ENCODE data around the gene SYTL3. TPM values are rescaled to one million over a fixed set of nuclear protein-coding genes. Genes with fewer than 3 reads are reported as not detected.

Gene SYTL3
- total and polyA plus RNA-seq, 9 of the 15 experiments (the other 6 are each of a cell fraction or from before 2014, with no cell fraction given), result 0.04 to 0.46 (median 0.17) TPM; not detected in 1

DNA sequence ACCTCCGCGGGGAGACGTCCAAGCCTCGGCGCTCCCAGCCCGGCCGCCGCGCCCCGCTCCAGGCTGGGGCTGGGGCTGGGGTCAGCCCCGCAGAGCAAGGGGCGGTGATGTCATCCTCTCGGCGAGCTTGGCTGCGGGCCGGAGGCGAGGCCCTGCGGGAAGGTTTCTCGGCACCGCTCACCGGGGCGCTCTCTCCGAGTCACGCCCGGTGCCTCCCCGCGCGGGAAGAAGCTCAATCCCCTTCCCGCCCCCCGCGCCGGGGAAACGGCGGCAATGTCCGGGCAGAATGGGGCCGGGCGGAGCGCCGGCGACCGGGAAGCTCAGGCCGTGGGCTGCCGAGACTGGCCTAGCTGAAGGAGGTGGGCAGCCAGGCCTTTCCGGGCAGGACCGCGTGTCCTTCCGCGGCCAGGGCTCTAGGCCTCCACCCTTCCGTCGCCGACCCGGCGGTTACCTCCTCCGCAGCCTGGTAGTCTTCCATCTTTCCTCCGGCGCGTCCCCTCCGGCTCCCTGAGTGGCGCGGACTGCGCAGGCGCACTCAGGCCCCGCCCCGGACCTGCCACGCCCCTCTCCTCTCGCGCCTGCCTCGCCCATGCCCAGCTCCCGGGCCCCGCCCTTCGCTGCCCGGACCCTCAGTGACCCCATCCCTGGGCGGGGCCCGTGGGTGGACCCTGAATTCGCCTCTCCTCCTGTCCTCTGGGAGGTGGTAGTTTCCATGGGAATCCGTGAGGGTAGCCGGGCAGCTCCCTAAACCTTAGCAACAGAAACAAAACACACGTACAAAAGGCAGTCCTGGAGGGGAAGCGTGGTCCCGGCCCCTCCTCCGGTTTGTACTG, 5.4 kb upstream of the SYTL3 start, which contains the start of gene DYNLT1 (continued):
- peak; percentile 84 for TF ChIP-seq RB1 (IDR thresholded peaks at IDR 0.05; ENCODE audit: low read depth)
- no peak for TF ChIP-seq HDAC8 (tag; IDR thresholded peaks at IDR 0.05)
- no peak for TF ChIP-seq NR4A1 (CRISPR knock-in tag; IDR thresholded peaks at IDR 0.05)
- TF ChIP-seq NR4A1 (tag; IDR thresholded peaks at IDR 0.05), result 0 out of 2 replicates have a peak, but pooled peaks have one; percentile 72
- peak; percentile 71 to 87; a peak in 3 of 4 replicates for TF ChIP-seq SIN3A (IDR thresholded peaks at IDR 0.05; ENCODE audit: borderline replicate concordance in 2 of 2, control insufficient read depth in 1 of 2, low read depth in 2 of 2, low read length in 2 of 2)
- TF ChIP-seq SUPT5H (IDR thresholded peaks at IDR 0.05), result peak; percentile 97
- peak; percentile 59 for TF ChIP-seq CREM (IDR thresholded peaks at IDR 0.05; ENCODE audit: low read depth)
- peak; percentile 89 for TF ChIP-seq GABPB1 (CRISPR knock-in tag; IDR thresholded peaks at IDR 0.05)
- no peak for TF ChIP-seq OTX1 (CRISPR knock-in tag; IDR thresholded peaks at IDR 0.05)
- TF ChIP-seq HNRNPH1 (optimal IDR thresholded peaks at IDR 0.05; ENCODE audit: low read depth, low read length), result no peak
- TF ChIP-seq EP400 (IDR thresholded peaks at IDR 0.05), result peak; percentile 94
- TF ChIP-seq ZFP30 (CRISPR knock-in tag; IDR thresholded peaks at IDR 0.05; ENCODE audit: borderline replicate concordance), result no peak
- TF ChIP-seq, protein P1, sequence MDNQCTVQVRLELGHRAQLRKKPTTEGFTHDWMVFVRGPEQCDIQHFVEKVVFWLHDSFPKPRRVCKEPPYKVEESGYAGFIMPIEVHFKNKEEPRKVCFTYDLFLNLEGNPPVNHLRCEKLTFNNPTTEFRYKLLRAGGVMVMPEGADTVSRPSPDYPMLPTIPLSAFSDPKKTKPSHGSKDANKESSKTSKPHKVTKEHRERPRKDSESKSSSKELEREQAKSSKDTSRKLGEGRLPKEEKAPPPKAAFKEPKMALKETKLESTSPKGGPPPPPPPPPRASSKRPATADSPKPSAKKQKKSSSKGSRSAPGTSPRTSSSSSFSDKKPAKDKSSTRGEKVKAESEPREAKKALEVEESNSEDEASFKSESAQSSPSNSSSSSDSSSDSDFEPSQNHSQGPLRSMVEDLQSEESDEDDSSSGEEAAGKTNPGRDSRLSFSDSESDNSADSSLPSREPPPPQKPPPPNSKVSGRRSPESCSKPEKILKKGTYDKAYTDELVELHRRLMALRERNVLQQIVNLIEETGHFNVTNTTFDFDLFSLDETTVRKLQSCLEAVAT (IDR thresholded peaks at IDR 0.05), result no peak
- TF ChIP-seq HLTF (IDR thresholded peaks at IDR 0.05), result peak; percentile 87; the same call in 1 of the 2 replicates
- no peak; a peak in 1 of 4 replicates for TF ChIP-seq SRF (CRISPR knock-in tag; IDR thresholded peaks at IDR 0.05)
- no peak for TF ChIP-seq ZNF12 (CRISPR knock-in tag; IDR thresholded peaks at IDR 0.05)
- TF ChIP-seq, protein P2, sequence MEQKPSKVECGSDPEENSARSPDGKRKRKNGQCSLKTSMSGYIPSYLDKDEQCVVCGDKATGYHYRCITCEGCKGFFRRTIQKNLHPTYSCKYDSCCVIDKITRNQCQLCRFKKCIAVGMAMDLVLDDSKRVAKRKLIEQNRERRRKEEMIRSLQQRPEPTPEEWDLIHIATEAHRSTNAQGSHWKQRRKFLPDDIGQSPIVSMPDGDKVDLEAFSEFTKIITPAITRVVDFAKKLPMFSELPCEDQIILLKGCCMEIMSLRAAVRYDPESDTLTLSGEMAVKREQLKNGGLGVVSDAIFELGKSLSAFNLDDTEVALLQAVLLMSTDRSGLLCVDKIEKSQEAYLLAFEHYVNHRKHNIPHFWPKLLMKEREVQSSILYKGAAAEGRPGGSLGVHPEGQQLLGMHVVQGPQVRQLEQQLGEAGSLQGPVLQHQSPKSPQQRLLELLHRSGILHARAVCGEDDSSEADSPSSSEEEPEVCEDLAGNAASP (IDR thresholded peaks at IDR 0.05), result no peak
- TF ChIP-seq, protein P3, sequence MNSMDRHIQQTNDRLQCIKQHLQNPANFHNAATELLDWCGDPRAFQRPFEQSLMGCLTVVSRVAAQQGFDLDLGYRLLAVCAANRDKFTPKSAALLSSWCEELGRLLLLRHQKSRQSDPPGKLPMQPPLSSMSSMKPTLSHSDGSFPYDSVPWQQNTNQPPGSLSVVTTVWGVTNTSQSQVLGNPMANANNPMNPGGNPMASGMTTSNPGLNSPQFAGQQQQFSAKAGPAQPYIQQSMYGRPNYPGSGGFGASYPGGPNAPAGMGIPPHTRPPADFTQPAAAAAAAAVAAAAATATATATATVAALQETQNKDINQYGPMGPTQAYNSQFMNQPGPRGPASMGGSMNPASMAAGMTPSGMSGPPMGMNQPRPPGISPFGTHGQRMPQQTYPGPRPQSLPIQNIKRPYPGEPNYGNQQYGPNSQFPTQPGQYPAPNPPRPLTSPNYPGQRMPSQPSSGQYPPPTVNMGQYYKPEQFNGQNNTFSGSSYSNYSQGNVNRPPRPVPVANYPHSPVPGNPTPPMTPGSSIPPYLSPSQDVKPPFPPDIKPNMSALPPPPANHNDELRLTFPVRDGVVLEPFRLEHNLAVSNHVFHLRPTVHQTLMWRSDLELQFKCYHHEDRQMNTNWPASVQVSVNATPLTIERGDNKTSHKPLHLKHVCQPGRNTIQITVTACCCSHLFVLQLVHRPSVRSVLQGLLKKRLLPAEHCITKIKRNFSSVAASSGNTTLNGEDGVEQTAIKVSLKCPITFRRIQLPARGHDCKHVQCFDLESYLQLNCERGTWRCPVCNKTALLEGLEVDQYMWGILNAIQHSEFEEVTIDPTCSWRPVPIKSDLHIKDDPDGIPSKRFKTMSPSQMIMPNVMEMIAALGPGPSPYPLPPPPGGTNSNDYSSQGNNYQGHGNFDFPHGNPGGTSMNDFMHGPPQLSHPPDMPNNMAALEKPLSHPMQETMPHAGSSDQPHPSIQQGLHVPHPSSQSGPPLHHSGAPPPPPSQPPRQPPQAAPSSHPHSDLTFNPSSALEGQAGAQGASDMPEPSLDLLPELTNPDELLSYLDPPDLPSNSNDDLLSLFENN (IDR thresholded peaks at IDR 0.05; ENCODE audit: low read depth in 2 of 2, low read length in 2 of 2), result no peak
- peak; percentile 95 for TF ChIP-seq POLR2B (IDR thresholded peaks at IDR 0.05; ENCODE audit: low read depth, partially characterized antibody)
- TF ChIP-seq, protein P4, sequence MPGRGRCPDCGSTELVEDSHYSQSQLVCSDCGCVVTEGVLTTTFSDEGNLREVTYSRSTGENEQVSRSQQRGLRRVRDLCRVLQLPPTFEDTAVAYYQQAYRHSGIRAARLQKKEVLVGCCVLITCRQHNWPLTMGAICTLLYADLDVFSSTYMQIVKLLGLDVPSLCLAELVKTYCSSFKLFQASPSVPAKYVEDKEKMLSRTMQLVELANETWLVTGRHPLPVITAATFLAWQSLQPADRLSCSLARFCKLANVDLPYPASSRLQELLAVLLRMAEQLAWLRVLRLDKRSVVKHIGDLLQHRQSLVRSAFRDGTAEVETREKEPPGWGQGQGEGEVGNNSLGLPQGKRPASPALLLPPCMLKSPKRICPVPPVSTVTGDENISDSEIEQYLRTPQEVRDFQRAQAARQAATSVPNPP (IDR thresholded peaks at IDR 0.05; ENCODE audit: borderline replicate concordance, insufficient read depth, insufficient read length), result no peak

Measured in K562 (cell line).